Upper lobe of left lung (tissue), 6 donors: ENCODE measurements around the gene SETD5. TPM values are rescaled to one million over a fixed set of nuclear protein-coding genes. Genes with fewer than 3 reads are reported as not detected.

Experiments
- ATAC-seq, 2 donors: fragments of 200-7000 bp; cut with Tn5 transposase; one replicate each; pipeline ENCODE4 v1.9.1; 2022; ENCODE audit warnings: mild to moderate bottlenecking in 2 of 2, moderate library complexity in 2 of 2; ENCODE audit not compliant: low FRiP score in 2 of 2
- DNase-seq, 2 donors: peaks; one replicate each; pipeline ENCODE4 v3.0.0-alpha.2; 2019 to 2020
- H3K27ac ChIP-seq, 4 donors: fragments of 200-600 bp; sonication (generic); one replicate each; pipeline ENCODE4 v1.5.1; 2016 to 2019
- H3K27me3 ChIP-seq, 4 donors: fragments of 200-600 bp; sonication (generic); one replicate each; pipeline ENCODE4 v1.5.1; 2017 to 2019
- H3K36me3 ChIP-seq, 4 donors: fragments of 200-600 bp; sonication (generic); one replicate each; pipeline ENCODE4 v1.5.1; 2016 to 2019
- H3K4me1 ChIP-seq, 4 donors: fragments of 200-600 bp; sonication (generic); one replicate each; pipeline ENCODE4 v1.5.1; 2018 to 2019
- H3K4me3 ChIP-seq, 4 donors: fragments of 200-600 bp; sonication (generic); one replicate each; pipeline ENCODE4 v1.5.1; 2017 to 2019; ENCODE audit warnings: mild to moderate bottlenecking in 2 of 4, moderate library complexity in 1 of 4
- H3K9me3 ChIP-seq, 4 donors: fragments of 200-600 bp; sonication (generic); one replicate each; pipeline ENCODE4 v1.5.1; 2018 to 2019
- CTCF ChIP-seq, 6 experiments: fragments of 450-650 bp in 4 of 6; fragments of 200-600 bp in 2 of 6; sonication (generic) in 2 of 6; IDR thresholded peaks; one replicate each; pipeline ENCODE4 v1.5.1; 2016 to 2019; ENCODE audit warnings: antibody characterized with exemption in 6 of 6
- EP300 ChIP-seq, 4 donors: sonication (generic); formaldehyde crosslinking; IDR thresholded peaks; one replicate each; pipeline ENCODE4 v1.5.1; 2017; ENCODE audit warnings: antibody characterized with exemption in 4 of 4, control low read depth in 2 of 4
- POLR2A ChIP-seq, 4 donors: fragments of 450-650 bp; IDR thresholded peaks; one replicate each; pipeline ENCODE4 v1.5.1; 2016 to 2017; ENCODE audit warnings: antibody characterized with exemption in 4 of 4, mild to moderate bottlenecking in 2 of 4
- POLR2AphosphoS5 ChIP-seq, 2 donors: sonication (generic); formaldehyde crosslinking; IDR thresholded peaks; one replicate each; pipeline ENCODE4 v1.5.1; 2017; ENCODE audit warnings: antibody characterized with exemption in 2 of 2
- WGBS, 2 donors: methylation state at CpG; one replicate each; pipeline ENCODE4 v1.1.5; 2017 to 2018; 5-methylcytosine and 5-hydroxymethylcytosine counted together
- total RNA-seq, 6 donors: library from RNA; depleted of rRNA in 4 of 6; stranded (reverse); fragments of >200 nt in 4 of 6; gene quantifications; one replicate each; pipeline versions ENCODE4 v1.1.0 to v1.2.1, GENCODE V29; 2016 to 2021
- donor health status: DM: no; HTN: no; CAD: no; lungs with moderate emphysema.
- donor health status: DM: no; HTN: yes; CAD: no; lungs with severe emphysema.

Gene SETD5
- total RNA-seq, 6 donors from 2014 or later = 75.1 to 213 (median 113) TPM

- 91 to 95% methylated on average over 2 of the region's 2 CpGs for WGBS, 2 donors
These were observed 12.0 kb upstream of the SETD5 start for GRCh38 chr3:9385187-9386077.

DNA sequence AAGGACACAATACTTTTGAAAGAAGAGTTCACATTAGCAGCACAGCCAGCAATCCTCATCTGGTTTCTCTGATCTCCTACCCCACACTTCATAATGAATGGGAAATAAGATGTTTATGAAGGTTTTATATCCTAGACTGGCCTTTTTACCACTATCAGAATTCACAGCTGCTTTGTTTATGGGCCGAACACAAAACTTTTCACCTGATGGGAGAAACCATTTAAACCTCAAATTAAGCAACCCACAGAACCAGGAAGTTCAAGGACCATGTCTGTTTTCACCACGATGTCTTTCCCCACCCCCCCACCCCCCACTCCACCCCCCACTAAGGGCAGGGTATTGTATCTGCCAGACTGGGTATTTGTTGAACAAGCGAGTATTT is 11.3 kb upstream of the SETD5 start:
- ATAC-seq = no peak
- no peak for DNase-seq
- TF ChIP-seq POLR2AphosphoS5 (IDR thresholded peaks at IDR 0.05) (no peak), CTCF (IDR thresholded peaks at IDR 0.05) (no peak), POLR2A (IDR thresholded peaks at IDR 0.05) (no peak), EP300 (IDR thresholded peaks at IDR 0.05) (no peak)
- Histone ChIP-seq H3K27ac (no peak overlapping the region), H3K4me3 (no peak overlapping the region), H3K27me3 (no peaks in the 10 kb centered on the region), H3K4me1 (peaks cover 0 to 8% (median 3%) of the 10 kb centered on the region in 4 donors), H3K36me3 (peaks cover 35 to 96% (median 60%) of the 10 kb centered on the region in 4 donors), H3K9me3 (no peaks in the 10 kb centered on the region)
- WGBS, 2 donors = 64 to 66% methylated on average over 3 of the region's 3 CpGs

More at GRCh38 chr3:9385187-9386077, 12.0 kb upstream of the SETD5 start:
- no peak overlapping the region for H3K4me3 ChIP-seq
- ATAC-seq (no peak), DNase-seq (no peak)
- H3K4me1 ChIP-seq = peaks cover 0 to 8% (median 0%) of the 10 kb centered on the region in 4 donors
- H3K36me3 ChIP-seq = peaks cover 29 to 96% (median 55%) of the 10 kb centered on the region in 4 donors
- no peaks in the 10 kb centered on the region for H3K27me3 ChIP-seq
- no peak overlapping the region for H3K27ac ChIP-seq
- no peaks in the 10 kb centered on the region for H3K9me3 ChIP-seq
- TF ChIP-seq POLR2A (IDR thresholded peaks at IDR 0.05) = no peak
- no peak for TF ChIP-seq EP300 (IDR thresholded peaks at IDR 0.05)
- TF ChIP-seq POLR2AphosphoS5 (IDR thresholded peaks at IDR 0.05) = no peak
- no peak for TF ChIP-seq CTCF (IDR thresholded peaks at IDR 0.05)

DNA sequence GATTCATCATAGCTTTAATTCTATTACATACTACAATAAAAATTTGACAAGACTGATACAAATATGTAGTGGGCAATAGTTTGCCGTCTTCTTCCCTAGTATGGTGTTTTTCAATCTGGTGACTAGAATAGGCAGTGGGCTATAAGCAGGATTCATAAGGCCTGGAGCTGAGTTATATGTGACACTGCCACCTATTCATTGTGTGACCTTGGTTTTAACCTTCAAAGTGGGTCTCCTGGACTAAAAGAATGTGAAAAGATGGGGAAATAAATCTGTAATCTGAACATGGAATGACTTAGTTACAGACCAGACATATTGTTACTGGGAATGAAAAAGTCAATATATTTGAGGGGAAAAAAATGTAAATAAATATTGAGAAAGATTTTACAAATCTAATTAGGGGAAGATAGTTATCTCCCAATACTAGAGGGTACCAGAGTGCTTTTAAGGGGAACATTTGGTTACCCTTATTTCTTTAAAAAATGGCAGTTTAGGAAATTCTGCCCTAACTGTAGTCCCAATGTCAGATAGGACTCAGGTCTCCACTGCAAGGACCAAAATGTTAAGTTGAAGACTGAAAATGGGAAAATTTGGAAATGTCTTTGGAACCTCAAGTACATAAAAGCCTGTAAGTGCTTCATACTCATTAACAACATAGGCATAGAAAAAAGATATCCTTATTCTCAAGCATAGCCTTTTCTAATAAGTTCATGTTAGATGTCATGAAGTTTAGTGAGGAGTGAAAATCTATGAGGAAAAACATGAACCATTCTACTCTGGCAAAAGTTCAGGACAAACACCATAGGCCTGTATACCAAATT is 10.7 kb upstream of the SETD5 start:
- peaks cover 3 to 14% (median 9%) of the 10 kb centered on the region in 4 donors for H3K4me1 ChIP-seq
- no peak for DNase-seq
- H3K27ac ChIP-seq = no peak overlapping the region
- peaks cover 38 to 99% (median 65%) of the 10 kb centered on the region in 4 donors for H3K36me3 ChIP-seq
- 48 to 92% methylated on average over 1 of the region's 1 CpG for WGBS, 2 donors
- H3K27me3 ChIP-seq = no peaks in the 10 kb centered on the region
- TF ChIP-seq POLR2AphosphoS5 (IDR thresholded peaks at IDR 0.05) (no peak), CTCF (IDR thresholded peaks at IDR 0.05) (no peak), EP300 (IDR thresholded peaks at IDR 0.05) (no peak), POLR2A (IDR thresholded peaks at IDR 0.05) (no peak)
- no peak overlapping the region for H3K4me3 ChIP-seq
- no peak for ATAC-seq
- no peaks in the 10 kb centered on the region for H3K9me3 ChIP-seq

GRCh38 chr3:9387322-9387655 is 10.1 kb upstream of the SETD5 start:
- H3K27ac ChIP-seq = no peak overlapping the region
- H3K36me3 ChIP-seq = peaks cover 38 to 98% (median 65%) of the 10 kb centered on the region in 4 donors
- ATAC-seq (no peak), DNase-seq (no peak)
- no peaks in the 10 kb centered on the region for H3K27me3 ChIP-seq
- 67 to 72% methylated on average over 2 of the region's 2 CpGs for WGBS, 2 donors
- TF ChIP-seq POLR2AphosphoS5 (IDR thresholded peaks at IDR 0.05) (no peak), CTCF (IDR thresholded peaks at IDR 0.05) (no peak)
- no peak overlapping the region for H3K4me3 ChIP-seq
- no peaks in the 10 kb centered on the region for H3K9me3 ChIP-seq
- peaks cover 8 to 20% (median 15%) of the 10 kb centered on the region in 4 donors for H3K4me1 ChIP-seq
